ENCODE measurements around the gene ENSA.

DNA sequence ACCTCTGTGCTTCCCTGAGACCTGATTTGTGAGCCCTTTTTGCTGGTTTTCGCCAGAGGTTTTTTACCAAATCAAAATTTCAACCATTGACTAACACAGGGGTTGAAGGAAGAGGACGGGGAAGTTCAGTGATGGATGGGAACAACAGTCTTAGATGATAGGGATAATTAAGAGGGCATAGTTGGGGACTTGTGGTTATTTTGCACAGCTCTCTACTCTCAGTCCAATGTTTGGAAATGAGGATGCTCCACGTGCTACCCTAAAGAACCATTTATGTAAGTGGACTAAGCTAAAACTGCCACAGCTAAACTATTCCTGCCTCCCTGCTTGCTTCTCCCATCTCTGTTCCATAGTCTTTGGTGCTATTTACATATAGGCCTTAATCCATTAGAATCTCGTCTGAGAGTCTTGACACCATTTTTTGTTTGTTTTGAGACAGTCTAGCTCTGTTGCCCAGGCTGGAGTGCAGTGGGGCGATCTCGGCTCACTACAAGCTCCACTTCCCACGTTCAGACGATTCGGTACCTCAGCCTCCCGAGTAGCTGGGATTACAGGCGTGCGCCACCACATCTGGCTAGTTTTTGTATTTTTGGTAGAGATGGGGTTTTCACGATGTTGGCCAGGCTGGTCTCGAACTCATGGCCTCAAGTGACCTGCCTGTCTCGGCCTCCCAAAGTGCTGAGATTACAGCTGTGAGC lies 49.3 kb downstream of the ENSA start:
- TF ChIP-seq CTCF (IDR thresholded peaks at IDR 0.05) (no peak), POLR2A (IDR thresholded peaks at IDR 0.05) (no peak)

All from transverse colon (tissue), 3 donors.